Activated CD8-positive, alpha-beta T cell treated with anti-CD3 and anti-CD28 coated beads for 36 hours (primary cell): ENCODE data around the gene ATG9A. TPM values are rescaled to one million over a fixed set of nuclear protein-coding genes. Genes with fewer than 3 reads are reported as not detected.

ENCODE experiments used
- ATAC-seq: fragments of 200-7000 bp; cut with Tn5 transposase; one replicate; pipeline ENCODE4 v1.10.0; 2021; ENCODE audit warnings: mild to moderate bottlenecking, moderate library complexity
- CTCF ChIA-PET: fragments of 350-600 bp; sonication (Branson Sonifier 250); formaldehyde crosslinking; loops from one replicate; lab custom pipeline; 2021; ENCODE audit warnings: antibody characterized with exemption; lab: Charles Lee
- POLR2A ChIA-PET: fragments of 350-600 bp; sonication (Branson Sonifier 250); formaldehyde crosslinking; loops from one replicate; lab custom pipeline; 2021; ENCODE audit warnings: antibody characterized with exemption; lab: Charles Lee
- DNase-seq: peaks from one replicate; pipeline ENCODE4 v3.0.0-alpha.2; 2020
- H3K27ac Mint-ChIP-seq: one replicate; pipeline ENCODE4 v1.8.0; 2021; ENCODE audit warnings: mild to moderate bottlenecking, mixed read lengths
- H3K27me3 Mint-ChIP-seq: one replicate; pipeline ENCODE4 v1.8.0; 2021; ENCODE audit warnings: mixed read lengths
- H3K36me3 Mint-ChIP-seq: one replicate; pipeline ENCODE4 v1.8.0; 2021; ENCODE audit warnings: low read depth, mixed read lengths
- H3K4me1 Mint-ChIP-seq: one replicate; pipeline ENCODE4 v1.8.0; 2021; ENCODE audit warnings: low read depth, mixed read lengths
- H3K4me3 Mint-ChIP-seq: one replicate; pipeline ENCODE4 v1.8.0; 2021; ENCODE audit warnings: mild to moderate bottlenecking, moderate library complexity, mixed read lengths
- H3K9me3 Mint-ChIP-seq: one replicate; pipeline ENCODE4 v1.8.0; 2021; ENCODE audit warnings: mixed read lengths
- intact Hi-C: fragments of 100-400 bp; cut with micrococcal nuclease; formaldehyde crosslinking; loops from one replicate; pipeline ENCODE4 v1.10.0; 2022
- total RNA-seq, 2 experiments: library from RNA; stranded (reverse); gene quantifications; one replicate each; pipeline ENCODE4 v1.2.3, GENCODE V29; 2021
- TF ChIP-seq, protein P1 (sequence below): fragments of 200-600 bp; IDR thresholded peaks from one replicate; pipeline ENCODE4 v1.8.0; 2022; ENCODE audit warnings: antibody characterized with exemption, mild to moderate bottlenecking

The ATG9A gene
- total RNA-seq, 2 experiments from 2014 or later: 54.8 to 58.7 TPM

DNA sequence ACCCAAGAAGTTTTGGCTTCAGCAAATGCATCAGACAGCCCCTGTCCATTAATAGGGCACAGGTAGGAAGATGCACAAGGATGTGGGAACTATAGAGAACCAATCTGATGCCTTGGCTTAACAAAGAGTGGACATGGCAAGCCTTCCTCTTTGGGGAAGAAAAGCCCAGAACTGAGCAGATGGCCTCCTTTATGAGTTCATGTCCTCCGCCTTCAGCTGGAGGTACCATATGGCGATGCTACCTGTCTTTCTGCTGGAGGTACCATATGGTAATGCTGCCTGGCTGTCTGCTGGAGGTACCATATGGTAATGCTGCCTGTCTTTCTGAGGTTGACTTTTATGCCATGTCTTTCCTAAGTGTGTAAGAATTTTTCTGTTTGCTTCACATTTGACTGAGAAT, 45.3 kb downstream of the ATG9A start:
- intact Hi-C loops: no loop called here
- H3K4me1 Mint-ChIP-seq: peaks cover 41% of the 10 kb centered on the region
- POLR2A ChIA-PET: interaction anchor here (0.7 to 2.2 kb wide), 3 partner anchors 9 to 16 kb away, joined by 3 to 13 read pairs (median 3); no protein-coding TSS in a partner anchor
- CTCF ChIA-PET: interaction anchor here (1.2 to 1.8 kb wide), 3 partner anchors 12 to 13 kb away, joined by 3 to 9 read pairs (median 6); no protein-coding TSS in a partner anchor
- H3K36me3 Mint-ChIP-seq: peaks cover 34% of the 10 kb centered on the region
- no peaks in the 10 kb centered on the region for H3K27me3 Mint-ChIP-seq
- H3K27ac Mint-ChIP-seq: peak overlapping the region; percentile 37
- no peak overlapping the region for H3K4me3 Mint-ChIP-seq
- DNase-seq (no peak), ATAC-seq (no peak)
- TF ChIP-seq, protein P1, sequence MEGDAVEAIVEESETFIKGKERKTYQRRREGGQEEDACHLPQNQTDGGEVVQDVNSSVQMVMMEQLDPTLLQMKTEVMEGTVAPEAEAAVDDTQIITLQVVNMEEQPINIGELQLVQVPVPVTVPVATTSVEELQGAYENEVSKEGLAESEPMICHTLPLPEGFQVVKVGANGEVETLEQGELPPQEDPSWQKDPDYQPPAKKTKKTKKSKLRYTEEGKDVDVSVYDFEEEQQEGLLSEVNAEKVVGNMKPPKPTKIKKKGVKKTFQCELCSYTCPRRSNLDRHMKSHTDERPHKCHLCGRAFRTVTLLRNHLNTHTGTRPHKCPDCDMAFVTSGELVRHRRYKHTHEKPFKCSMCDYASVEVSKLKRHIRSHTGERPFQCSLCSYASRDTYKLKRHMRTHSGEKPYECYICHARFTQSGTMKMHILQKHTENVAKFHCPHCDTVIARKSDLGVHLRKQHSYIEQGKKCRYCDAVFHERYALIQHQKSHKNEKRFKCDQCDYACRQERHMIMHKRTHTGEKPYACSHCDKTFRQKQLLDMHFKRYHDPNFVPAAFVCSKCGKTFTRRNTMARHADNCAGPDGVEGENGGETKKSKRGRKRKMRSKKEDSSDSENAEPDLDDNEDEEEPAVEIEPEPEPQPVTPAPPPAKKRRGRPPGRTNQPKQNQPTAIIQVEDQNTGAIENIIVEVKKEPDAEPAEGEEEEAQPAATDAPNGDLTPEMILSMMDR: no peak
- H3K9me3 Mint-ChIP-seq: no peaks in the 10 kb centered on the region

DNA sequence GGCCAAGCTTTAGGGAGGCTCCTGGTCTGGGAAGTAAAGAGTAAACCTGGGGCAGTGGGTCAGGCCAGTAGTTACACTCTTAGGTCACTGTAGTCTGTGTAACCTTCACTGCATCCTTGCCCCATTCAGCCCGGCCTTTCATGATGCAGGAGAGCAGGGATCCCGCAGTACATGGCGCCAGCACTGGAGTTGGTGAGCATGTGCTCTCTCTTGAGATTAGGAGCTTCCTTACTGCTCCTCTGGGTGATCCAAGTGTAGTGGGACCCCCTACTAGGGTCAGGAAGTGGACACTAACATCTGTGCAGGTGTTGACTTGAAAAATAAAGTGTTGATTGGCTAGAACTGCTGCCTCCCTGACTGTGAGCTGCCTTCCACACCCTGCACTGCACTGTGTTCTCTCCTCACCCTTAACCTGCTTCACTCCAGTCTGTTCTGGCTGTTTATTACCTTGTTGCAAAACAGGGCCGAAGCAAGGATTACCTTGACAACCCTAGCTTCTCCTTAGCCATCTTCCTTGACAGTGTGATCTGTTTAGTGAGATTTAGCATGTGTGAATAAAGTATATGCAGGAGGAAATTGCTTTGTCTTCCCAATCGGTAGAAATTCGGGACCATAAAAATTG, 46.2 kb downstream of the ATG9A start:
- peaks cover 45% of the 10 kb centered on the region for H3K4me1 Mint-ChIP-seq
- intact Hi-C loops: no loop called here

DNA sequence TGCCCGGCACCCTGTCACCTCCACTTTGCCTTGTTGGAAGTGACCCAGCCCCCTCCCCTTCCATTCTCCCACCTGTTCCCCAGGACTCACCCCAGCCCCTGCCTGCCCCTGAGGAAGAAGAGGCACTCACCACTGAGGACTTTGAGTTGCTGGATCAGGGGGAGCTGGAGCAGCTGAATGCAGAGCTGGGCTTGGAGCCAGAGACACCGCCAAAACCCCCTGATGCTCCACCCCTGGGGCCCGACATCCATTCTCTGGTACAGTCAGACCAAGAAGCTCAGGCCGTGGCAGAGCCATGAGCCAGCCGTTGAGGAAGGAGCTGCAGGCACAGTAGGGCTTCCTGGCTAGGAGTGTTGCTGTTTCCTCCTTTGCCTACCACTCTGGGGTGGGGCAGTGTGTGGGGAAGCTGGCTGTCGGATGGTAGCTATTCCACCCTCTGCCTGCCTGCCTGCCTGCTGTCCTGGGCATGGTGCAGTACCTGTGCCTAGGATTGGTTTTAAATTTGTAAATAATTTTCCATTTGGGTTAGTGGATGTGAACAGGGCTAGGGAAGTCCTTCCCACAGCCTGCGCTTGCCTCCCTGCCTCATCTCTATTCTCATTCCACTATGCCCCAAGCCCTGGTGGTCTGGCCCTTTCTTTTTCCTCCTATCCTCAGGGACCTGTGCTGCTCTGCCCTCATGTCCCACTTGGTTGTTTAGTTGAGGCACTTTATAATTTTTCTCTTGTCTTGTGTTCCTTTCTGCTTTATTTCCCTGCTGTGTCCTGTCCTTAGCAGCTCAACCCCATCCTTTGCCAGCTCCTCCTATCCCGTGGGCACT, 46.9 kb downstream of the ATG9A start:
- Mint-ChIP-seq H3K27ac (peak overlapping the region; percentile 83), H3K27me3 (no peaks in the 10 kb centered on the region), H3K4me1 (peaks cover 44% of the 10 kb centered on the region), H3K36me3 (peaks cover 38% of the 10 kb centered on the region), H3K9me3 (no peaks in the 10 kb centered on the region), H3K4me3 (no peak overlapping the region)
- POLR2A ChIA-PET: interaction anchor here (0.8 to 3.2 kb wide), 8 partner anchors 8 to 37 kb away, joined by 3 to 26 read pairs (median 4); partner anchors contain the start of genes ABCB6 and ZFAND2B
- CTCF ChIA-PET: interaction anchor here (0.7 to 2.3 kb wide), 11 partner anchors 11 to 124 kb away, joined by 3 to 10 read pairs (median 3); partner anchors contain the start of gene ZFAND2B
- ATAC-seq (no peak), DNase-seq (peak; percentile 56)
- TF ChIP-seq, protein P1: no peak
- intact Hi-C loops: no loop called here

More for the DNA sequence above, 46.2 kb downstream of the ATG9A start:
- H3K36me3 Mint-ChIP-seq: peaks cover 37% of the 10 kb centered on the region
- CTCF ChIA-PET: interaction anchor here (0.7 to 1.8 kb wide), 8 partner anchors 12 to 125 kb away, joined by 3 to 9 read pairs (median 3); partner anchors contain the start of gene ZFAND2B
- H3K27me3 Mint-ChIP-seq: no peaks in the 10 kb centered on the region
- H3K9me3 Mint-ChIP-seq: no peaks in the 10 kb centered on the region
- TF ChIP-seq, protein P1: no peak
- POLR2A ChIA-PET: interaction anchor here (0.7 to 3.2 kb wide), 4 partner anchors 9 to 26 kb away, joined by 3 to 17 read pairs (median 4); partner anchors contain the start of gene ZFAND2B
- ATAC-seq (no peak), DNase-seq (no peak)
- H3K4me3 Mint-ChIP-seq: no peak overlapping the region
- peak overlapping the region; percentile 14 for H3K27ac Mint-ChIP-seq

DNA sequence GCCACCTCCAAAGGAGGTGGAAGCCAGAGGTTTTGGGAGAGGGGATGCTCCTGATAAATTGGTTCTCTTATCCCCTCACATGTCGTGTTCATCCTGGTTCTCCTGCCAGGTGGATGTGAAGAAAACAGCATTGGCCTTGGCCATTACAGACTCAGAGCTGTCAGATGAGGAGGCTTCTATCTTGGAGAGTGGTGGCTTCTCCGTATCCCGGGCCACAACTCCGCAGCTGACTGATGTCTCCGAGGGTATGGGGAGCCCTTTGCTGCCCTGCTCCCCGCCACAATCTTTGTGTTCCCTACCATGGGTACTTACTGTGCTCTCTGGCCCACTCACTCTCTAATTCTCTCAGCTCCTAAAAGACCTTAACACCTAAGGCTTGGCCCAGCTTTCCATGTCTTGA, 47.9 kb downstream of the ATG9A start:
- H3K27ac Mint-ChIP-seq: peak overlapping the region; percentile 83
- ATAC-seq (no peak), DNase-seq (no peak)
- H3K9me3 Mint-ChIP-seq: no peaks in the 10 kb centered on the region
- TF ChIP-seq, protein P1: no peak
- H3K4me1 Mint-ChIP-seq: peaks cover 36% of the 10 kb centered on the region
- no peaks in the 10 kb centered on the region for H3K27me3 Mint-ChIP-seq
- intact Hi-C loops: no loop called here
- POLR2A ChIA-PET: interaction anchor here (0.8 to 3.2 kb wide), 8 partner anchors 10 to 38 kb away, joined by 3 to 26 read pairs (median 4); partner anchors contain the start of genes ABCB6 and ZFAND2B
- no peak overlapping the region for H3K4me3 Mint-ChIP-seq
- H3K36me3 Mint-ChIP-seq: peaks cover 35% of the 10 kb centered on the region
- CTCF ChIA-PET: interaction anchor here (1.2 to 2.3 kb wide), 5 partner anchors 10 to 114 kb away, joined by 3 to 10 read pairs (median 5); partner anchors contain the start of gene ZFAND2B
